ENCODE measurements around the gene TEN1.

Gene TEN1, protein sequence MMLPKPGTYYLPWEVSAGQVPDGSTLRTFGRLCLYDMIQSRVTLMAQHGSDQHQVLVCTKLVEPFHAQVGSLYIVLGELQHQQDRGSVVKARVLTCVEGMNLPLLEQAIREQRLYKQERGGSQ

DNA sequence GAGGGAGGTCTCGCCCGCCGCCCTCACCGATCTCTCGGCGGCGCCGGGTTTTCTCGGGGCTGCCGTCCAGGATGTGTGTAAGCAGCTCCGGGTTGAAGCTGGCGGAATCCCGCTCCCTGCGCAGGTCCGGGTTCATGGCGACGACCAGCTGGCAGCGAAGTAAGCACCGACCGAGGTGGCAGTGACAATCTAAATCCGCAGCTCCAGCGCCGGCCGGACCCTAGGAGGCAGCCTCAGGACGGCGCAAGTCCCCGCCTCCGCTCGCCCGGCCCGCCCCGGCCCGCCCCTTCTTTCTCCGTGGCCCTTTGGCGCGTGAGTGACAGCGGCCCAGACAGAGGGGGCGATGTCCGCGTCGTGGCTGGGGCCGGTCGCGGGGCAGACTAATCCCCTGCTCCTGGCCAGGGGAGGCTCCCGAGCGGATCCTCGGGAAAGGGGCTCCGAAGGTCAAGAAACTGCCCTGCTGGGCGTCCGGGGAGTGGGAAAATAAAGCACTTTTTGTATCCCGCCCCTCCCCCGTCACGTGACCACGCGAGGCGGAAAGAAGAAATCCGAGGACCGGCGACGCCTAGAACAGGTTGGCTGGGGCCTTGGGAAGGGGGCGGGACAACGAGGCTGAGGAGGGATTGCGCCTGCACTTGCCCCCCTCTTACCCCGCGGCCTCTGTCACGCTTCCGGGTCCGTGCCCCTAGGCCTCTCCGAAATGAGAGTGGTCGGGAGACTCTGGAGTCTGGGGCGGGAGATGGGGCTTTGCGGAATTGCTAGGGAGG lies at the start of gene TEN1, which contains the start of gene ACOX1:
TEN1 (plus strand) TSS at position 303 of the 767 bp plus-strand sequence. CDS start 6,953 bp downstream, outside the sequence.
ACOX1 (minus strand) TSS at position 229 of the 767 bp plus-strand sequence; CDS start at position 136, 93 bp downstream.
- TF ChIP-seq, protein P1, sequence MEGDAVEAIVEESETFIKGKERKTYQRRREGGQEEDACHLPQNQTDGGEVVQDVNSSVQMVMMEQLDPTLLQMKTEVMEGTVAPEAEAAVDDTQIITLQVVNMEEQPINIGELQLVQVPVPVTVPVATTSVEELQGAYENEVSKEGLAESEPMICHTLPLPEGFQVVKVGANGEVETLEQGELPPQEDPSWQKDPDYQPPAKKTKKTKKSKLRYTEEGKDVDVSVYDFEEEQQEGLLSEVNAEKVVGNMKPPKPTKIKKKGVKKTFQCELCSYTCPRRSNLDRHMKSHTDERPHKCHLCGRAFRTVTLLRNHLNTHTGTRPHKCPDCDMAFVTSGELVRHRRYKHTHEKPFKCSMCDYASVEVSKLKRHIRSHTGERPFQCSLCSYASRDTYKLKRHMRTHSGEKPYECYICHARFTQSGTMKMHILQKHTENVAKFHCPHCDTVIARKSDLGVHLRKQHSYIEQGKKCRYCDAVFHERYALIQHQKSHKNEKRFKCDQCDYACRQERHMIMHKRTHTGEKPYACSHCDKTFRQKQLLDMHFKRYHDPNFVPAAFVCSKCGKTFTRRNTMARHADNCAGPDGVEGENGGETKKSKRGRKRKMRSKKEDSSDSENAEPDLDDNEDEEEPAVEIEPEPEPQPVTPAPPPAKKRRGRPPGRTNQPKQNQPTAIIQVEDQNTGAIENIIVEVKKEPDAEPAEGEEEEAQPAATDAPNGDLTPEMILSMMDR (IDR thresholded peaks at IDR 0.05) = no peak

DNA sequence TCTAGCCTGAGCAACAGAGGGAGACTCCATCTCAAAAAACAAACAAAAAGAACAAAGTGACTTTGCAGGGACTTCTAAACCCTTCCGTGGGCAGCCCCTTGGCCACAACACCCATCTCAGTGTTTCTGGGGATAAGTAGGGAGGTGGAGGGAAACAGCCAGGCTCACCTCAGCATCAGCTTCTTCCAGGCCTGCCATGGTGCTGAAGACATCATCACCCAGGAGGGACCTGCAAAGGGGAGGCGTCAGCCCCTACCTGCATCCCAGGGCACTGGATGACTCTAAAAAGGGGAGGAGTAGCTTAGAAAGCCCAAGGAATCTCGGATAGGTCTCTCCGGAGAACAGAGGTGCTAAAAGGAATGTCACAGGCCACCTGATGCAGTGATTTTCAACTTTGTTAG lies 48.0 kb upstream of the TEN1 start:
- TF ChIP-seq, protein P1 (IDR thresholded peaks at IDR 0.05) = no peak

DNA sequence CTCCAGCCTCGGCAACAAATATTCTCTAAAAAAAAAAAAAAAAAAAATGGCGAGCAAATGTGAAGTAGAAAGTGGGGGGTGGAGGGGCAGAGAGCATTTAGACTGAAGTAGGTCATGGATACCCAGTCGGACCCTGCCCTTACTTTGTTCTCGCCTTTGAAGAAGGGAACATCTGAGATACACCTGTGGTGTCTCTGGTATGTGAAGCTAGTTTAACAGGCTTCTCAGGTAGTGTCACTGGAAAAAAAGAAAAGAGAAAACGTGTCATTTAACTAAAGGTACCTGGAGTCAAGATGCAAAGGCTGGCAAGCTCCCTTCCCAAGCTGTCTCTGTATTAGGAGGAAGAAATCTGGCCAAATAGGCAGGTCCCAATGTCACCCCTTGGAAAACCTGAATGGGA lies 46.2 kb upstream of the TEN1 start:
- TF ChIP-seq, protein P1 (IDR thresholded peaks at IDR 0.05) = no peak

DNA sequence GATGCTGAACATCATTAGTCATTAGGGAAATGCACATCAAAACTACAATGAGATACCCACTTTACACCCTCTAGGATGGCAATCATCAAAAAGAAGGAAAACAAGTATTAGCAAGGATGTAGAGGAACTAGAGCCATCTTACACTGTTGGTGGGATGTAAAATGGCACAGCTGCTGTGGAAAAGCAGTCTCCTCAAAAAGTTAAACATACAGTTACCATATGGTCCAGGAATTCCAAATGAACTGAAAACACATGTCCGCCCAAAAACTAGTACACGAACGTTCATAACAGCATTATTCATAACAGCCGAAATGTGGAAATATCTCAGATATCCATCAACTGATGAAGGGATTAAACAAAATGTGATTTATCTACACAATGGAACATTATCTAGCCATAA lies 45.2 kb upstream of the TEN1 start:
- TF ChIP-seq, protein P1 (IDR thresholded peaks at IDR 0.05) = no peak

DNA sequence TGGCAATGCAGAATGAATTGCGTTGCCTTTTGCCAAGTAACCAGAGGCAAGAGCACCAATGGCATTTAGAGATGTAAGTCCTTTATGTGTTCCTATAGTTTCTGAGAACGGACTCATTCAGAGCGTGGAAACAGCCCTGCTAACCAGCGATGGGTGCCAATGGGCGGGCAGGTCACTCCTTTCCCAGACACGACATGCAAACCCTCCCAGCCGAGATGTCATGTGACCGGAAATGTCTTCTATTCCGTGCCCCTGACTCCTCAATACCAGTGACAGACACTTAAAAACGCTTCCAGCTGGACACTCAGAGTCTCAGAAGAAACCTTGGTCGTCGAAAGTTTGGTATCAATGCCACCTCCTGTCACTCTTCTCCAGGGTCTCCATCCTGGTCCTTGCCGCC lies 41.4 kb upstream of the TEN1 start:
- TF ChIP-seq, protein P1 (IDR thresholded peaks at IDR 0.05) = no peak

DNA sequence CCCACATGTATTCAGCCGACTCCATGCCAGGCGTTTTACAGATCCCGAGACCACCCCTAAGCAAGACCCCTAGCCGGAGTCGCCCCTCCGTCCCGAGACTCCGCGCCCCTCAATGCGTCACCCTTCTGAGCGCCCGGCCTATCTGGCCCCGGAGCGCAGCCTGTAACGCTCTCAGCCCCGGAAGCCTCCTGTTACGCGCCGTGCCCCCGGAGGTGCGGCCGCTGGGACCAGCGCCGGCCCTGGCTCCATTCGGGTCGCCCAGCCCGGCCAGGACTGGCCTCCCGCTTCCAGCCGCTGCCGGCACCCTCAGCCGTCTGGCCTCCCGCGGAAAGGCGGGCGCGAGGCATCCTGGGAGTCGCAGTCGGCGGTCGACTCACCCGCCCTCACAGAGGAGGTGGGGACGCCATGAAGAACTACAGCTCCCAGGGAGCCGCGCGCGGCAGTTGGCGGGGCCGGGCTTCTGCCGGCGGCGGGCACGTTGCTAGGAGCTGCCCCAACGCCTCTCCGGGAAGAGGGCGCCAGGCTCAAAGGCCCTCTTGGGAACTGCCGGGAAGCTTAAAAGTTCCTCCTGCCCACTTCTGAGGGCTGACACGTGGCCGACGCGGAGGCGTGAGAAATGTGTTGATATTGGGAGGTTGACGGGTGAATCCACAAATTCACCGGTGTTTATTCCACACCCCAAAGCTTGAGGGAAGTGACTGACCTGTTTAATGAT lies 38.2 kb upstream of the TEN1 start, which contains the start of gene FBF1:
FBF1 (minus strand) TSS at position 316 of the 715 bp plus-strand sequence. CDS start 2,893 bp downstream, outside the sequence.
- TF ChIP-seq, protein P1 (IDR thresholded peaks at IDR 0.05) = no peak

DNA sequence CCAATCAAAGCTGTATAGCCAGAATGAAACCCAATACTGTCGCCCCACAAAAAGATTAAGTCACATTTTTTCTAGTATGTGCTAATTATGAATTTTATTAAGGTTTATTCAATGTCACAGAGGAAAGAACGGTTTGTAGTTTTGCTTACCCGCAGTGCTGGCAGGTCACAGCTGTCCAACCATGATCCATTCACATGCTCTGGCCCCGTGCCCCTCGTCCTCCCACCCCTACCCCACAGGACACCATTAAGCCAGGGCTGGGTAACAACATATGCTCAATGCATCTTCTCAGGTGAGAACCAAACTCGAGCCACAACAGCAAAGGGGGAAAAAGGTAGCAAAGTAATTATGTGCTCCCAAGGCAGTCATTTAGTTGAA lies 37.6 kb upstream of the TEN1 start:
- TF ChIP-seq, protein P1 (IDR thresholded peaks at IDR 0.05) = no peak
